KG1 (cell line): ENCODE measurements around the gene GPBP1.
"Not testable (repeated sequence)": the region's sequence is repeated elsewhere in the genome, so short reads cannot be mapped to it uniquely, and the experiment has no call there.

Source experiments
- DNase-seq: peaks from one replicate; lab custom pipeline; 2025; lab: John Stamatoyannopoulos, UW

GPBP1 gene, protein sequence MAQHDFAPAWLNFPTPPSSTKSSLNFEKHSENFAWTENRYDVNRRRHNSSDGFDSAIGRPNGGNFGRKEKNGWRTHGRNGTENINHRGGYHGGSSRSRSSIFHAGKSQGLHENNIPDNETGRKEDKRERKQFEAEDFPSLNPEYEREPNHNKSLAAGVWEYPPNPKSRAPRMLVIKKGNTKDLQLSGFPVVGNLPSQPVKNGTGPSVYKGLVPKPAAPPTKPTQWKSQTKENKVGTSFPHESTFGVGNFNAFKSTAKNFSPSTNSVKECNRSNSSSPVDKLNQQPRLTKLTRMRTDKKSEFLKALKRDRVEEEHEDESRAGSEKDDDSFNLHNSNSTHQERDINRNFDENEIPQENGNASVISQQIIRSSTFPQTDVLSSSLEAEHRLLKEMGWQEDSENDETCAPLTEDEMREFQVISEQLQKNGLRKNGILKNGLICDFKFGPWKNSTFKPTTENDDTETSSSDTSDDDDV

GRCh38 chr5:57173319-57174127 is at the start of gene GPBP1:
Gene GPBP1, plus strand, starts transcription at chr5:57174059. Its CDS starts 40,072 bp downstream, at chr5:57214131.
- DNase-seq = peak; percentile 99

DNA sequence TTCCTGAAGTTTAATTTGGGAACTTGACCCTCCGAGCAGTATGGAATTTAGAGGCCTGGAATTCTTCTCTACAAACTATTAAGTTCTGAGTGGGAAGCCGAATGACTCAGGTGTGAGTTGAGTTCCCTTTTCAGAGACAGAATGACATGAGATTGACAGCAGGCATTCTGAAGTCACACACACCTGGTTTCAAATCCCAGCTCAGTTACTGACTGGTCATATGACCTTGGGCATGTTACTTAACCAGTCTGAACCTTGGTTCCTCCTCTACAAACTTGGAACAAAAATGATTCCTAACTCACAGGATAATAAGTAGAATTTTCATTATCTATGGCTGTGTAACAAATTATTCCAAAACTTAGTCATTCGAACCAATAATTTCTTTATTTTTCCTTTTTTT is 45.5 kb upstream of the GPBP1 start:
- no peak for DNase-seq

DNA sequence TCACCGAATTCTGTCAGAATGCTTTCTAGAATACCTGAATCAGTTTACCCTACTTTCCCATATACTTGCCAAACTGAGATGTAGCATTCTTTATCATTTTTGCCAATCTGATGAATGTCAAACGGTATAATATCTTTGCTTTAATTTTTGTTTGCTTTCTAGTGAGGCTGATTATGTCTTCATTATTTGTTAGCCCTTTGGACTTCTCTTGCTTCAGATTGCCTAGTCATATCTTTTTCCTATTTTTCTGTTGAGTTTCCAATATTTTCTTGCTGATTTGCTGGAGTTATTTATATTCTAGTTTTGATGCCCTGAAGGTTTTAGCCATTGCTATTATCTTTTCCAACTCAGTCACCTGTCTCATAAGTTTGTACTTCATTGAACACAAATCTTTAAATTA is 40.3 kb upstream of the GPBP1 start:
- no peak for DNase-seq

DNA sequence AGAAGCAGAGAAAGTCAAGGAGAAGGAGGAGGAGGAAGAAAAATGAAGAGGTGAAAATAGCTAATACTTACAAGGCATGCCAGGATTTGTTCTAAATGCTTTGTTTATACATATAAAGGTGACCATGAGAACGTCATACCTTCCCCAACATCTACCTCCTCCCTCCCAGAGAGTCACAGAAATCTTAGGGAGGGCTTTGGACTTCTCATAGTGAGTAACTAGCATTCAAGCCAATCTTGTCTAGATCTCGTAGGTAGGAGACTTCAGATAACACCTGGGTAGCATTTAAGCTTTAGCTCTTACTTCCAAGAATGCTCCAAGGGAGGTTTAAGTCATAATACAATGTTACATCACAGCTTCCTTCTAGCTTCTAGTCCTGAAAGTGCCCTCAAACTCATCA is 36.5 kb upstream of the GPBP1 start:
- no peak for DNase-seq

GRCh38 chr5:57152316-57152715 is 21.5 kb upstream of the GPBP1 start:
- no peak for DNase-seq

DNA sequence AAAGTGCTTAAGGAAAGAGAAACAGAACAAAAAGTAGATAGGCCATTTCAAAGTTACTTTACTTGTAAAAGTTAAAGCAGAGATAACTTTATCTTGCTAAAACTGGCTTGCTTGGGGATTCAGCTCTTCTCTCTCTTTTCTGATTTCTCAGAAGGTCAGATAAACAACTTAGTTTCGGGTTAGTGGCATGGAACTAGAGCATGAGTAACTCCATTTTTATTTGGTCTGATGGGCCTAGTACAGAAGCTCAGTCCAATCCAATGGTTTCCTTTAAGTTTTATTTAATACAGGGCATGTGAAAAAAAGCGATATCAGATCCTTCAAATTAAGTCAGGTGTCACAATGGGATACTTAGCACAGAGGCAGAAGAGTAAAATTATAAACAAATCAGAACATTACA is 18.8 kb upstream of the GPBP1 start:
- DNase-seq = no peak

GRCh38 chr5:57157131-57157530 is 16.7 kb upstream of the GPBP1 start:
- no peak for DNase-seq

- DNase-seq = no peak
Observed at GRCh38 chr5:57157666-57158065, 16.2 kb upstream of the GPBP1 start.

GRCh38 chr5:57163553-57164006 is 10.3 kb upstream of the GPBP1 start:
- DNase-seq = no peak

DNA sequence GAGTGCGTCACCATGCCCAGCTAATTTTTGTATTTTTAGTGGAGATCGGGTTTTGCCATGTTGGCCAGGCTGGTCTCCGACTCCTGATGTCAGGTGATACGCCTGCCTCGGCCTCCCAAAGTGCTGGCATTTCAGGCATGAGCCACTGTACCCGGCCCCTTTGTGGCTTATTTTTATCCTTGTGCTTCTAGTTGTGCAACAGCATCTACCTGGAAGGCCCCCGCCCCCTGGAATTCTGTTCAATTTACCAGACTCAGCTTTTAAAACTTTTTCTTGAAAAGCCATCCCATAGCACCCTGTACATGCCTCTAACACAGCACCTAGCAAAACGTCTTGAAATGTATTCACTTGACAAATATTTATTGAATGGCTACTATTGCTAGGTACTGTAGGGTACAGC is 9.7 kb upstream of the GPBP1 start:
- no peak for DNase-seq

DNA sequence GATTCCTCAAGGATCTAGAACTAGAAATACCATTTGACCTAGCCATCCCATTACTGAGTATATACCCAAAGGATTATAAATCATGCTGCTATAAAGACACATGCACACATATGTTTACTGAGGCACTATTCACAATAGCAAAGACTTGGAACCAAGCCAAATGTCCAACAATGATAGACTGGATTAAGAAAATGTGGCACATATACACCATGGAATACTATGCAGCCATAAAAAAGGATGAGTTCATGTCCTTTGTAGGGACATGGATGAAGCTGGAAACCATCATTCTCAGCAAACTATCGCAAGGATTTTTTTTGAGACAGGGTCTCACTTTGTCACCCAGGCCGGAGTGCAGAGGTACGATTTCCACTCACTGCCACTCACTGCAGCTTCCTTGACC is 8.7 kb upstream of the GPBP1 start:
- DNase-seq = not testable (repeated sequence)

DNA sequence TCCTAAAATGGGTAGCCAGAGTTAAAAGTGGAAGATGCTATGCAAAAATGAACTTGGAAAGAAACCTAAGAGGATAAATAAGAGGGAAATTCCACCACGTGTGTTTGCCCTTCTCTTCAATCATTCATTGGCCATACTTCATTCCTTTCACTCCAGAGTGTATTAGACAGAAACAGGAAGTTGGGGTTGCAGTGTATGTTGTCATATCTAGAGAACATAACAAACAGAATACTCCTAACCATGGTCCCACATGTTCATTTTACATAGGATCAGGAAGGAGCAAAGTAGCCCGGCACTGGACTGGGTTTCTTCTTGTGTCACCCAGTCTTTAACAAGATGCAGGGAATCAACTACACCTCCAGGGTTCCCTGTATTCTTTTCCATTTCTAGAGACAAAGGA is 7.6 kb upstream of the GPBP1 start:
- DNase-seq = no peak

- no peak for DNase-seq
Observed at GRCh38 chr5:57167201-57167600, 6.7 kb upstream of the GPBP1 start.

GRCh38 chr5:57170116-57170515 is 3.7 kb upstream of the GPBP1 start:
- not testable (repeated sequence) for DNase-seq

DNA sequence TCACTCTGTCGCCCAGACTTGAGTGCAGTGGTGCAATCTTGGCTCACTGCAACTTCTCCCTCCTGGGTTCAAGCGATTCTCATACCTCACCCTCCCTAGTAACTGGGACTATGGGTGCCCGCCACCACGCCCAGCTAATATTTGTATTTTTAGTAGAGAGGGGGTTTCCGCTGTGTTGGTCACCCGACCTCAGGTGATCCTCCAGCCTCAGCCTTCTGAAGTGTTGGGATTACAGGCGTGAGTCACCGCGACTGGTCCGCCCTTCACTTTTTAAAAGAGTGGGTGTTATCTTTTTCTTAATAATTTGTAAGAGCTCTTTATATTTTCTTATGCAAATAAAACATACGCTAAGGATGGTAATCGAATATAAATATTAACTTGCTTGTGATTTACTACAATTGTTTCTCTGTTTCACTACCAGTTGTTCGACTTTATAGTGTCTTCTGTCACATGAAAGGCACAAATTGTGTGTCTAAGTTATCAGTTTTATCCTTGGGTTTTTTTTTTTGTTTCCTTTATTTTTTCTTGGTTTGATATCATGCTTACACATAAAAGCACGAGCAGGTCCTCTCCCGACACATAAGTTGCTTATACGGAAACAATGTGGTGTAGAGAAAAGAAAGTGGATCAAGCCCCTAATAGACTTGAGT is 1.9 kb upstream of the GPBP1 start:
- no peak for DNase-seq

GRCh38 chr5:57172466-57173318 is 1.2 kb upstream of the GPBP1 start:
- no peak for DNase-seq

DNA sequence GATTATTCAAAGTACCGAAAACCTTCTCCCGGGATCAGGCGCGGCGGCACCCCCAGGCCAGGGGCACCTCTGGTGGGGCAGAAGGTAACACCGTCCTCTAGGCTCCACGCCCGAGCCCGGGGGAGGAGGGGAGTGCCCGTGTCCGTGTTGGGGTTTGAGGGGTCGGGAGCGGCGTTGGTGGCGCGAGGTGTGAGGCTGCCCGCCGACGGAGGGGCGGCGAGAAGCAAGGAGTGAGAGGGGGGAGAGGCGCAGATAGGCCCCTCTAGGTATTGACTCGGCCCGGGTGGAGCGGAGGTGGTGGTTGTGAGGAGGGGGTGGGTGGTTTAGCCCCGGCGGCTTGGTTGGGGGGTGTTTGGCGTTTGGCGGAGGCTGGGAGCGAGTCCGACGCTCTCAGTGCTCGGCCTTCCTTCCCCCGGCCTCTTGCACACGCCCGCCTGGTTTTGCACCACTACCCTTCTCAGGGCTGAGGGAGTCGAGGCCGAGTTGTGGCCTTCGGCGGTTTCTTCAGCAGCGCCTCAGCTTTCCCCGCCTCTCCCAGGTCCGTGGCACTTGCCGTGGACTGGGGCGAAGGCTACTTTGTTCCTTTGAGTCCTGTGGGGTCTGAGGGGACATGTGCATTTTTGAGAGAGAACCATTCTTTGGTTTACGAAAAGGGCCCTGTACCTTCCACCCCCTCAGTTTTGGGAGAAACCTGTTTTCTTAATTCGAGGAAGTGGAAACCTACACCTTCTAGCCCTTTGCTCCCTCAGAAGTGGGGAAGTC is 450 bp downstream of the GPBP1 start:
- no peak for DNase-seq

GRCh38 chr5:57174890-57175510 is 1.1 kb downstream of the GPBP1 start:
- DNase-seq = no peak

DNA sequence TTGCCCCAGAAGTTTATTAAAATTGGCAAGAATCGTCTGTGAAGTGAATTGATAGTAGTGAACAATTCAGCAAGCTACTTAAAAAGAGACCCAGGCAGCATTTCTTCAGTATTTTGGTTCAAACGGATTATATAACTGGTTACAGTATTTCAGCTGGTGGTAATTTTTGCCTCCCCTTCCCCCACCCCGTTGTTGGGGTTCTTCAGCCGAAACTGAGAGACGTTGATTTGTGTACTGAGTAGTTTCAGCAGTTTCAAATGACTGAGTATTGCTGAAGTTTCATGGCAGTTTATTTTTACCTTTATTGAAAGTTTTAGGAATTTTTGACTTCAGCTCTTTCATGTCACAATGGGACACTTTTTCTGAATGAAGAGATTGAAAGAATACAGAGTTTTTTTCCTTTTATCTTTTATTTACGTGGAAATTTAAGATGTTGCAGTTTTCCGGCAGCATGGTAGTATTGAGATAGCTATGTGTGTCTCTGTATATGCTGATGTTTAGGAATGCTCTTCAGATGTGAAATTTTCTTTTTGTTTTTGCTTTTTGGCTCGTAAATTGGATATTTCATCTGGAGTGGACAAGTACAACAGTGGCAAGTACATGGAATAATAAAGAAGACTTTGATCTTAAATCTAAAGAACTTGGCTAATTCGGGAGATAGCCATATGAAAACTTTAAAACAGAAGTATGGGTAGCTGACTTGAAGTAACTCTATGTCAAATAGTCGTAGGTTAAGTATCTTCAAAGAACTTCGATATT is 1.9 kb downstream of the GPBP1 start:
- no peak for DNase-seq
